ENCODE data around the gene EGFL7.

Gene EGFL7

DNA sequence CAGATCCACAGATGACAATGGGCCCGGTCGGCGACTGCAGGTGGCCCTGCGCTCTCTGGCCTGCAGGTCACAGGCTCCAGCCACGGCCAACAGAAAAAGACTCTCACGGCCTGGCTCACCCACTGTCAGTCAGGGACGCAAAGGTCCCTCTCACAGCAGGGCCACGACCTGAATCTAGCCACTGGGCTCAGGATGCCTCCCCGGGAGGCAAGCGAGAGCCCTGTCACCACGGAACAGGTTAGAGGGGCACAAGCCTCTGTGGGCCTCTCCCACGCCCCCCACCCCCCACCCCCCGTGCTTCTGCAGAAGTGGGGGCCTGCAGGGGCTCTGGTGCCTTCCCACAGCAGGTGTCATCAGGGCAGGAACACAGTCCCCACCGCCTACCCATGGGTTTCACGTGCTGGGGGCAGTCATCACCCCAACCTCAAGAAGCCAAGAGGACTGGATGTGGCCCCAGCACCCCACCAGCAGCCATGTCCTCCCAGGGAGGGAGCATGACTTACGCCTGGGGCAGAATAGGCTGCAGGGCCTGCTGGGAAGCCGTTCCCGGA is 17.3 kb upstream of the EGFL7 start:
- no peak for DNase-seq

DNA sequence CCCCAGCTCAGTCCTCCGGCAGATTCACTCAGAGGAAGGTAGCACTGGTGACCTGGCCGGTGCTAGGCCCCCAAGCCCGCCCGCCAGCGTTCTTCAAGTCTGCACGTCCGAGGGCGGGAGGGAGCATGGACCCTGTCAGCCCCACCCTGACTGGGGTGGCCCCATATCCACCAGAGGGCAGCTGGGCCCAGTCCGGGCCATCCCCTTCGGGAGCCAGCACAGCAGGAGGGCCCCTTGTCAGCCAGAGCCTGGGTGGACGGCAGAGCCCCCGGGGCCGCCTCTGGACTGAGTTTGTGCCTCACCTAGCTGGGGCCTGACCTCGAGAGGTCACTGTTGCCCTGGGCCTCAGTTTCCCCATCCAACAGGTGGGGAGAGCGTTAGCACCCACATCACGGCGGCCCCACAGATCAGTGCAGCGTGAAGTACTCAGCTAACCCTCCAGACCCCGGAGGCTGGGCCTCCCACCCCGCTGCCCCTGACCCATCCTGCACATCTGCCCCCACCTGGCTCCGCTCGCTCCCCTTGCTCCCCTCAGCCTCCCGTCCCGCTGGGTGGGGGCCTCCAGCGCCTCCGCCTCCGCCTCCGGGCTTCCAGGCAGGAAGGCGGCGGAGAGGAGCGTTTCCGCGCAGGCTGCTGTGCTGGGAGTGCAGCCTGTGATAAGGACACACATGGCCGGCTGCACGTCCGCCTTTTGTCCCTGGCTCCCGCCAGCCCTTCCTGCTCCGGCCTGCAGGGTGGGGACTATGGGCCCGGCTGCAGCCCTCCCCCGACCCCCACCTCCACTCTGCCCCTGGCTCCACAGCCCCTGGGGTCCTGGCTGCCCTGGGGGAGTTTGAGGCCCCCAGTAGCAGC is 16.6 kb upstream of the EGFL7 start:
- DNase-seq, result no peak

DNA sequence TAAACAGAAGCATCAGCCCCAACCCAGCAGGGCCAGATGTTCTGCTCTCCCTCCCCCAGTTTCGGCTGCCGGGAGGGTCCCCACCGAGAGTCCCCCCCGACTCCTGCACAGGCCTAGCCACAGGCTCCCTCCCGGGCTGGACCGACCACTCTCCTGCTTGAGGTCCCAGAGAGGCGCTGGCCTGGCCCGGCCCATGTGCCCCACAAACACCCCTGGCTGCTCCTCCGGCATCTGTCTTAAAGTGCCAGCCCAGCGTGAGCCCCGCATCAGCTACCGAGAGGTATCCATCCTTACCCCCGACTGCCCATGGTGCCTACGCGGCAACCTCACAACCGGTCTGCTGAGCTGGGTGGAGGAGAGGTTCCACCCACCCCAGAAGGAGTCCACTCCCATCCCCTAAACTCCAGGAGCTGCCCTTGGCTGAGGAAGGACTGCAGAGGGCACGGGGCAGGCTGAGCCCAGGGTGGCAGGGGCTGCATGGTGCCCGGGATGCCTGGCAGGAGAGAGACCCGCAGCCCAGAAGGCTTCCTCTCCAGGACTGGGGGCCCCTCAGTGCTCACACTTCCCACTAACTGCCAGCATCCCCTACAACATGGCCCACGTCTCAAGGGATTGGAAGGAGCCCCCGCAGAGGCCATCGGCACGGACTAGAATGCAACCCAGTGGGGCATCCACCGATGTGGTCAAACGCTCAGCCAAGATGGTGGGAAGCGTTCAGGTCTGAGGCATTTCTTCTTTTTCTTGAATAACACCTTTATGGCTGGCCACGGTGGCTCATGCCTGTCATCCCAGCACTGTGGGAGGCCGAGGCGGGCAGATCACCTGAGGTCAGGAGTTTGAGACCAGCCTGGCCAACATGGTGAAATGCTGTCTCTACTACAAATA is 15.6 kb upstream of the EGFL7 start:
- no peak for DNase-seq

- DNase-seq, result no peak
Measured at GRCh38 chr9:136648751-136649150, 14.0 kb upstream of the EGFL7 start.

DNA sequence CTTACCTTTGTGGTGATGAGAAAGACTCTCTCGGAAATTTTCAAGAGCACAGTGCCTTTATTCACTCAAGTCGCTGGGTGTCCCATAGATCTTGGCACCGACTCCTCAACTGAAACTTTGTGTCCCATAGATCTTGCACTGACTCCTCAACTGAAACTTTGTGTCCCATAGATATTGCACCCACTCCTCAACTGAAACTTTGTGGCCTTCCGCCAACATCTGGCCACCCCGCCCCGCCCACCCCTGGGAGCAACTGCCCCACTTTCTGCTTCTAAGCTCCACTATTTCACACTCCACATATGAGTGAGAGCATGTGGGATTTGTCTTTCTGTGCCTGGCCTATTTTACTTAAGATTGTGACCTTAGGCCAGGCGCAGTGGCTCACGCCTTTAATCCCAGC is 12.7 kb upstream of the EGFL7 start:
- DNase-seq, result no peak

DNA sequence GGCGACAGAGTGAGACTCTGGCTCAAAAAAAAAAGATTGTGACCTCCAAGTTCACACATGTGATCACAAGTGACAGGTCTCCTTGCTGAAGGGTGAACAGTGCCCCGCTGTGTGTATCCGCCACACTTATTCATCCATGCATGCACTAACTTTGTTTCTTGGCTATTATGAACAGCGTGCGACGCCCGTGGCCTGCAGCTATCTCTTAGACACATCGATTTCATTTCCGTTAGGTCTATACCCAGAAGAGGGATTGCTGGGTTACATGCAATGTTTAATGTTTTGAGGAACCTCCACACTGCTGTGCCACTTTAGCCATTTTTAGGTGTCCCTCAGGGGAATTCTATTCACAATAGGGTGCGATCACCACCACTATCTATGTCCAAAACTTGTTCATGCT is 12.1 kb upstream of the EGFL7 start:
- DNase-seq, result no peak

DNA sequence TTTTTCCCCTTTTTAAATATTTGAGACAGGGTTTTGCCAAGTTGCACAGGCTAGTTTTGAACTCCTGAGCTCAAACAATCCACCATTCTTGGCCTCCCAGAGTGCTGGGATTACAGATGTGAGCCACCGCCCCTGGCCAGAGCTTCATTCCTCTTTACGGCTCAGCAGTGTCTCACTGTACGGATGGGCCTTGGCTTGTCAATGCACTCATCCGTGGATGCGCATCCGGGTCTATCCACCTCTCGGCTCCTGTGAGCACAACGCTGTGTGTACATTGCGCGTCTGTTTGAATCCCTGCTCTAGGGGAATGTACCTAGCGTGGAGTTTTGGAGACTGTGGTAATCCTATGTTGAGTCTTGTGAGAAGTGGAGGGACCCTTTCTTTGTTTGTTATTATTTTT is 10.9 kb upstream of the EGFL7 start:
- no peak for DNase-seq

DNA sequence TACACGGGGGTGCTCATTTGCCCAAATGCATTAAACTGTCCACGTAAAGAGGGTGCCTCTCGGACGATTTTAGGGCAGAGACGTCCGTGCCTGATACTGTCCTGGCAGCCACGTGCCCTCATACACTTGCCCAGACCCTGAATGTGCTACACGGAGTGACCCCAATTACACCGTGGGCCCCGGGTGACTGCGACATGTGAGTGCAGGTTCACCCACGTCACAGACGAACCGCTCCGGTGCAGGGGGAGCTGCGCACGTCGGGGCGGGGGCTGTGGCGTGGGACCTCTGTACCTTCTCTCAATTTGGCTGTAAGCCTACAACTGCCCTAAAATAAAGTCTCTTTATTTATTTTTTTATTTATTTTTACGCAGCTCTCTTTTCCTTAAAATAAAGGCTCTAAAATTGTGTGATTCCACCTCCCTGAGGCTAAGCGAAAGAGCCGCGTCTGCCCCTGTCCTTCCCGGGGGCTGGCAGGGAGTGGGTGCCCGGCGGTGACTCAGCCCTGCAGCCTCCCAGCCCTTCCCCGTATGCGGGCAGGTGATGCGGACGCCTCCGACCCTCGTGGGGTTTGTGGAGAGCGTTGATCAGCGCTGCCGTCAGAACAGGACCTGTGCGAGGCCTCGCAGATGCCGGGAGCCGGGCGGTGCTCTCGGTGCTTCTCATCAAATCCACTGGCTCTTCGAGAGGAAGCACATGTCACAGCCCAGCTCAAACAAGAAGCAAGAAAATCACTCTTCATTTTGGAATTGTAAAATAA is 9.2 kb upstream of the EGFL7 start:
- DNase-seq, result no peak

- no peak for DNase-seq
Measured at GRCh38 chr9:136654820-136655535, 7.7 kb upstream of the EGFL7 start.

DNA sequence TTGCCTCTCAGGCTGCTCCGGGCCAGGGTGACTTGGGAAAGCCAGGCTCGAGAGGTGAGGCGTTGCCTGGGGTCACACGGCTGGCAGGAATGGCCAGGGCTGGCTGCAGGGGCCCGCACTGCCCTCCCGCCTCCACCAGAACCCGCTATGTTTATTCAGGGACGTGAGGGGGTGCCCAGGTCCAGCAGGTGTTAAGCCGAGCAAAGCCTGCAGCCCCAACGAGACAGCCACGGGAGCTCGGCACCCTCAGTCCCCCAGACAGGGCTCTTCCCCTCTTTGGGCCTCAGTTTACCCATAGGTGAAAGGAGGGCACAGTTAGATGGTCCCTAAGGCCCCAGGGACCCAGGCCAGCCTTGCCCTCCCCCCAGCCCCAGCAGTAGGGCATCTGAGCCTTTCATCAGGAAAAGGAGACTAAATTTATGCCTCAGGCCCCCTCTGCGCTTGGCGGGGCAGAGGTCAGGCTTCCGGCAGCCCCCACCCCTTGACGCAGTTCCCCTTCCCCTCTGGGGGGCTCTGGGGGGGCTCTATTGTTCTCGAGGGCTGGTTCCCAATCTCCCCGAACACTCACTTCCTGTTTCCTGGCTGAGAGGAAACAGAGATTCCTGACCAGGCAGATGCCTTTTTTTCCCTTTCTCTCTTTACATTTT is 7.1 kb upstream of the EGFL7 start:
- DNase-seq, result no peak

DNA sequence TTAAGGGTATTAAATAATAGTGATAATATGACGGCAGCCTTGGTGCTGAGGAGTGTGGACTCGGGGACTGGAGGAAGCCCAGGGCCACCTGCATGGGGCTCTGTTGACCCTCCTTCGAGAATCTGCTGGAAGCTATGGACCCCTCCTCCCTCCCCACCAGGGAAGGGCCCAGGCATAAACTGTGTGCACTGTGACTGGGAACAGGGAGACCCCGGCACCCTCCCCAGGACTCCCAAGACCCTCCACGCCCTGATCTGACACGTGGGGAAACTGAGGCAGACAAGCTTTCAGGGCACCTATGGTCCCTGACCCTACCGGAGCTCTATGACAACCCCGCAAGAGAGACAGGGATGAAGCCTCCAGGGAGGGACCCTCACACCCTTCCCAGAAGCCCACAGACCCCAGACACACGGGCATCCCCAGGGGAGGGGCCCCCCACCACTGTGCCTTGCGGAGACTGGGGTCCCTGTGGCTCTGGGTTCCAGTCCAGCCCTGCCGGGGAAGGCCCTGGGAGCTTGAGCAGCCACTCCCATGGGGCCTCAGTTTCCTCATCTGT is 6.5 kb upstream of the EGFL7 start:
- DNase-seq, result no peak

DNA sequence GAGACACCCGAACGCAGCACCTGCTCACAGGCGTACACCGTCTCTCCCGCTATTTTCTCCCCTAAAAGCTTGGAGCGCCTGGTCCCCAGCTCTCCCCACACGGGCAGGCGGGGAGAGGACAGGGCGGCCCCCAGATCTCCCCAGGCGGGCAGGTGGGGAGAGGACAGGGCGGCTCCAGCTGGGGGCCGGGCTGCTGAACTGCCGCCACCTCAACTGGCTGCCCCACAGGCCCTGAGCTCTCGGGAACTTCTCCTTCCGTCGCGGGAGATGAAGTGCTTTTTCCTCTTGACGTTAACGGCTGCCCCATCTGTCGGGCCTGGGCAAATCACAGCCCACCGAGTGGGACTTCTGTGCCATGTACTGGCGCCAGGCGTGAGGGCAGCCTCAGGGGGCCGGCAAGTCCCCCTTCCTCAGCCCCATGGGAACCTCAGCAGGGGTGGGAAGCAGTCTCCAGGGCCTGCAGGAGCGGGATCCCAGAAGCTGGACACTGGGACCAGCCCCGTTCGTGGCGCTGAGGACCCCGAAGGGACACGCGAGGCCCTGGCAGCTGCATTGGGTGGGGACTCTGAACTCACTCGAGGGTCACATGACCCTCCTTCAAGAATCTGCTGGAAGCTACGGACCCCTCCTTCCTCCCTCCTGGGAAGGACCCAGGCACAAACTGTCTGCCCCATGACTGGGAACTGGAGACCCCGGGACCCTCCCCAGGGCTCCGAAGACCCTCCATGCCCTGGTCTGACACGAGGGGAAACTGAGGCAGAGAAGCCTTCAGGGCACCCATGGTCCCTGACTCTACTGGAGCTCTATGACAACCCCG is 5.7 kb upstream of the EGFL7 start:
- DNase-seq, result no peak

DNA sequence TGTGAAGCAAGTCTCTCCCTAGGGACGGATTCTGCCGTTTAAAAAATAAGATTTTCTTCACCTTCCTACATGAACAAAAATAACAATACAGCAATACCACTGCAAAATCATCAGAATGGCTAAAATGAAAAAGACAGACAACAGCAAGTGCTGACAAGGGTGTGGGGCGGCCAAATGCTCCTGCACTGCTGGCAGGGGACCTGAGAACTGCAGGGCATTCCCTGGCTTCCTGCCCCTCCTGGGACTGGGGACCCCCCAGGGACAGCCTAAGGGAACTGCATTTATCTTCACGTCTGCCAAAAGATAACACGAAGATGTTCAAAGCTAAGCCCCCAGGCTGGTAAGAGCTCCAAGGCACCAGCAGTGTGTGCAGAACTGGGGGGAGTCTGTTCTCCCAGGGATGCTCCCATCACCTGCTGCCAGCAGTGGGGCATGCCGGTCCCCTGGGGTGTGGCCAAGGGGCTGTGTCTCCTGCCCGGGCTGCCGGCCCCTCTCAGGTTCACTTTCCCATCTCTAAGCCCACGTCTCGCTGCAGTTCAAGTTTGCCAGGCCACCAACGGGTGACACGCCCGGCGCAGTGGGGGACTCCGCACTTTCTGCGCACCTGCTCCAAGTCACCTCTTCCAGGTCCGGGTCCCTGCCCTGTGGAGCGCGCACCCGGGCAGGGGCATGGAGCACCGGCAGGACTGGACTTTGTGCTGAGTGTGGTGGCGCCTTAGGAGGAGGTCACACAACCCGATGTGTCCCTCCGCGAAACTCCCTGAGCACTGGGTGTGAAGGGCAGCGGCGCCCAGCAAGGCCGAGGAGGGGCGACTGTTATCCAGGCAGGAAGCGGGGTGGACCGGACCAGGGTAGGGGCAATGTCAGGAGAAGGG is 4.5 kb upstream of the EGFL7 start:
- DNase-seq, result no peak

- DNase-seq, result no peak
Measured at GRCh38 chr9:136658849-136659535, 3.7 kb upstream of the EGFL7 start.

GRCh38 chr9:136659861-136660784 is 2.6 kb upstream of the EGFL7 start:
- no peak for DNase-seq

DNA sequence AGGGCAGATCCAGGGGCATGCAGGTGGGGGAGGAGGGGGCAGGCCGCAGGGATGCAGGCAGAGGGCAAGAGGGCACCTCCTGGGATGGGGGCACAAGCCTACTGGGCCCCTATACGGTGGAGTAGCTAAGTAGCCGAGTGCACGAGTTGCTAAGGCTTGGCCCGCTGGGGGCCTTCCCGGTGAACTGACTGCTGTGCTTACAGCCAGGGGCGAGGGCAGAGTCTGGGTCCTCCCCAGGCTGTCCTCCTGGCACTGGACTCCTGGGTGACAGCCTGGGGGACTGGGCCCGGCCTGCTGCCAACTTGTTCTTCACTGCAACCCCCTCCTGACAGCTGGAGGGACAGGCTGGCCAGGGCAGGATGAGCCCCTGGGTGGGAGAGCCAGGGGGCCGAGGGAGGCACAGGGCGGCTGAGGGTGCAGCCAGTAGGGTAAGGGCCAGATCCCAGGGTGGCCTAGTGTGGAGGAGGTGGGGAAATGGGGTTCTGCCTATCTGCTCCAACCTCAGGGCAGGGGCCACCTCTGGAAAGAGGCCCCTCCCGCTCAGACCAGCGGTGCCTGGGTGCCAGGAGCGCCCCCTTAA is 1.7 kb upstream of the EGFL7 start:
- DNase-seq, result no peak

DNA sequence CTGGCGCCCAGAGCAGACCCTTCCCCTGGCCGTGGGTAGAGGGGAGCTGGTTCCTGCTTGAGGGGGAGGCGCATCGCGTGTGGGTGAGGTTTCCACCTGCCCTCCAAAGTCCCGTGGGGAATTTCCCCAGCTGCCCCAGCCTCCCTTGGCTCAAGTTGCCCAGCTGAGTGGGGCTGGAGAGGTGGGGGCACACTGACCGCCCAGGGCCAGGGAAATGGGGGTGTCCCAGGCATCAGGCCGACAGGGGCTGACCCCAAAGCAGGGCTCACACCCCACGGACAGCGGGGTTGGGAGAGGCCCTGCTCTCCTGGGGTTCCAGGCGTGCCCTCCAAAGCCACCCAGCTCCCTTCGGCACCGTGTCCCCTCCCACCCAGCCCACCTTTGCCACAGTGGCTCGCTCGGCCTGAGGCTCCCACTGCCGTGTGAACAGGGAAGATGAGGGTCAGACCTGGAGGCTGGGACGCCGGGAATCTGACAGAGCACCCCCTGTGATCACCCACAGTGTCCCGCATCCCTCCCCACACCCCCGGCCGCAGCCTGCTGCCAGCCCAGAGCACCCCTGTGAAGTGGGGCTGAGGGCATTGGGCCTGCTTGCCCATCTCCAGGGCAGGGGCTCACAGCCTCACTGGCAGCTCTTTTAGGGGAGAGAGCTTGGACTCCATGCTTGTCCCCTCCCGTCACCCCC is 933 bp upstream of the EGFL7 start:
- no peak for DNase-seq

All from DMS153 (cell line).